CD4-positive, alpha-beta T cell (primary cell): ENCODE measurements around the gene TBC1D14. TPM values are rescaled to one million over a fixed set of nuclear protein-coding genes. Genes with fewer than 3 reads are reported as not detected.
"Not testable (repeated sequence)": the region's sequence is repeated elsewhere in the genome, so short reads cannot be mapped to it uniquely, and the experiment has no call there.

ENCODE experiments used
- ATAC-seq: fragments of 200-7000 bp; cut with Tn5 transposase; one replicate; pipeline ENCODE4 v1.10.0; 2022; ENCODE audit warnings: mild to moderate bottlenecking; ENCODE audit not compliant: poor library complexity
- CTCF ChIA-PET: fragments of 350-600 bp; sonication (Branson Sonifier 250); formaldehyde crosslinking; loops from one replicate; lab custom pipeline; 2021; ENCODE audit warnings: antibody characterized with exemption, inconsistent platforms; lab: Charles Lee
- POLR2A ChIA-PET: fragments of 350-600 bp; sonication (Branson Sonifier 250); formaldehyde crosslinking; loops from one replicate; lab custom pipeline; 2021; ENCODE audit warnings: antibody characterized with exemption, inconsistent platforms; lab: Charles Lee
- DNase-seq, 14 experiments: peaks; one replicate each; pipeline ENCODE4 v3.0.0-alpha.2; 2013 to 2020; ENCODE audit warnings: mixed read lengths in 2 of 14
- H3K27ac ChIP-seq, 2 donors: one replicate each; pipeline versions ENCODE4 v1.5.1 to v1.7.0; 2013; ENCODE audit warnings: low read length in 2 of 2, low read depth in 1 of 2, mild to moderate bottlenecking in 1 of 2
- H3K27me3 ChIP-seq, 2 experiments: 1 replicate in 1 of 2; 2 replicates in 1 of 2; pipeline versions ENCODE4 v1.6.1 to v1.7.0; 2013; ENCODE audit warnings: low read length in 2 of 2, control low read depth in 1 of 2, mild to moderate bottlenecking in 1 of 2, moderate library complexity in 1 of 2; ENCODE audit not compliant: insufficient read depth in 2 of 2, control insufficient read depth in 1 of 2
- H3K36me3 ChIP-seq: one replicate; pipeline ENCODE4 v1.6.1; 2013; ENCODE audit warnings: low read length, control low read depth; ENCODE audit not compliant: insufficient read depth
- H3K4me1 ChIP-seq: one replicate; pipeline ENCODE4 v1.6.1; 2013; ENCODE audit warnings: low read length, control low read depth; ENCODE audit not compliant: insufficient read depth
- H3K4me3 ChIP-seq: one replicate; pipeline ENCODE4 v1.5.1; 2013; ENCODE audit warnings: mild to moderate bottlenecking, low read length, moderate library complexity
- H3K9me3 ChIP-seq, 2 experiments: 1 replicate in 1 of 2; 2 replicates in 1 of 2; pipeline versions ENCODE4 v1.6.1 to v1.7.0; 2013; ENCODE audit warnings: low read length in 2 of 2, mild to moderate bottlenecking in 2 of 2, control low read depth in 1 of 2, moderate library complexity in 1 of 2; ENCODE audit not compliant: control insufficient read depth in 1 of 2, insufficient read depth in 1 of 2
- H3K27ac Mint-ChIP-seq: one replicate; pipeline ENCODE4 v1.8.0; 2020; ENCODE audit warnings: mixed read lengths
- H3K27me3 Mint-ChIP-seq: one replicate; pipeline ENCODE4 v1.8.0; 2021; ENCODE audit warnings: mixed read lengths
- H3K36me3 Mint-ChIP-seq: one replicate; pipeline ENCODE4 v1.8.0; 2021; ENCODE audit warnings: low read depth, mixed read lengths
- H3K4me1 Mint-ChIP-seq: one replicate; pipeline ENCODE4 v1.8.0; 2021; ENCODE audit warnings: low read depth, mixed read lengths
- H3K4me3 Mint-ChIP-seq: one replicate; pipeline ENCODE4 v1.8.0; 2020; ENCODE audit warnings: mild to moderate bottlenecking, mixed read lengths
- H3K9me3 Mint-ChIP-seq: one replicate; pipeline ENCODE4 v1.8.0; 2020; ENCODE audit warnings: mixed read lengths
- CTCF ChIP-seq: fragments of 200-600 bp; IDR thresholded peaks from one replicate; pipeline ENCODE4 v1.8.0; 2022; ENCODE audit warnings: antibody characterized with exemption, mild to moderate bottlenecking
- intact Hi-C, 2 experiments: fragments of 100-400 bp; cut with DNase I in 1 of 2; cut with micrococcal nuclease in 1 of 2; formaldehyde crosslinking; loops; one replicate each; pipeline versions ENCODE4 v1.15.1 to v1.9.0; 2023 to 2025; cut with DNase I, micrococcal nuclease
- total RNA-seq, 174 experiments: library from RNA in 2 of 174; stranded (reverse) in 2 of 174; gene quantifications; one replicate each; pipeline ENCODE4 v1.2.3 and lab custom pipeline; 2021 to 2026

TBC1D14 gene
- total RNA-seq, 2 experiments from 2014 or later = 31.2 to 34.1 TPM

- POLR2A ChIA-PET = interaction anchor here (0.6 to 7.0 kb wide), 12 partner anchors 12 to 237 kb away, joined by 3 to 78 read pairs (median 6); partner anchors contain the start of gene GRPEL1
- CTCF ChIA-PET = interaction anchor here (0.8 to 1.8 kb wide), 6 partner anchors 12 to 132 kb away, joined by 3 to 5 read pairs (median 4); partner anchors contain the start of gene TADA2B
- Mint-ChIP-seq H3K27ac (peak overlapping the region; percentile 90), H3K36me3 (no peaks in the 10 kb centered on the region), H3K27me3 (no peaks in the 10 kb centered on the region), H3K4me3 (peak overlapping the region; percentile 96), H3K9me3 (no peaks in the 10 kb centered on the region), H3K4me1 (peaks cover 64% of the 10 kb centered on the region)
- no peak overlapping the region for H3K27ac ChIP-seq
- intact Hi-C loops = loop anchor here in 1 of 2 experiments (5.0 kb wide), 1 partner anchor 61 kb away; no protein-coding TSS in a partner anchor
- no peaks in the 10 kb centered on the region for H3K27me3 ChIP-seq
- no peaks in the 10 kb centered on the region for H3K9me3 ChIP-seq
- H3K36me3 ChIP-seq = no peaks in the 10 kb centered on the region
- peaks cover 74% of the 10 kb centered on the region for H3K4me1 ChIP-seq
- ATAC-seq (no peak), DNase-seq (no peak)
- peak overlapping the region; percentile 91 for H3K4me3 ChIP-seq
- TF ChIP-seq CTCF = no peak
Measured at GRCh38 chr4:6910960-6911874, 1.6 kb downstream of the TBC1D14 start.

- Mint-ChIP-seq H3K4me3 (peak overlapping the region; percentile 96), H3K4me1 (peaks cover 71% of the 10 kb centered on the region), H3K27ac (peak overlapping the region; percentile 90)
- ChIA-PET CTCF (interaction anchor here (1.1 to 1.3 kb wide), 2 partner anchors 62 to 75 kb away, joined by 4 read pairs; no protein-coding TSS in a partner anchor), POLR2A (interaction anchor here (0.6 to 7.0 kb wide), 7 partner anchors 13 to 238 kb away, joined by 3 to 78 read pairs (median 7); a partner anchor contains a TSS)
- H3K9me3 ChIP-seq, DNase-seq, H3K27ac ChIP-seq, ATAC-seq, H3K36me3 Mint-ChIP-seq, H3K4me3 ChIP-seq, H3K9me3 Mint-ChIP-seq, H3K27me3 Mint-ChIP-seq, H3K36me3 ChIP-seq, H3K27me3 ChIP-seq: not testable (repeated sequence)
- intact Hi-C loops = loop anchor here in 1 of 2 experiments (5.0 kb wide), 1 partner anchor 60 kb away; no protein-coding TSS in a partner anchor
- peaks cover 81% of the 10 kb centered on the region for H3K4me1 ChIP-seq
Measured at GRCh38 chr4:6911917-6912316, 2.3 kb downstream of the TBC1D14 start.

- peaks cover 76% of the 10 kb centered on the region for H3K4me1 Mint-ChIP-seq
- TF ChIP-seq CTCF = no peak
Measured at GRCh38 chr4:6912441-6912840, 2.8 kb downstream of the TBC1D14 start.

More at GRCh38 chr4:6912441-6912840, 2.8 kb downstream of the TBC1D14 start:
- ChIA-PET CTCF (interaction anchor here (1.1 to 1.3 kb wide), 2 partner anchors 62 to 74 kb away, joined by 4 read pairs; no protein-coding TSS in a partner anchor), POLR2A (interaction anchor here (0.7 to 7.0 kb wide), 6 partner anchors 14 to 238 kb away, joined by 3 to 78 read pairs (median 12); a partner anchor contains a TSS)
- Histone ChIP-seq H3K36me3 (no peaks in the 10 kb centered on the region), H3K27me3 (no peaks in the 10 kb centered on the region), H3K27ac (no peak overlapping the region), H3K4me1 (peaks cover 86% of the 10 kb centered on the region), H3K4me3 (no peak overlapping the region), H3K9me3 (no peaks in the 10 kb centered on the region)
- Mint-ChIP-seq H3K36me3 (no peaks in the 10 kb centered on the region), H3K27me3 (no peaks in the 10 kb centered on the region), H3K4me3 (peak overlapping the region; percentile 87), H3K27ac (peak overlapping the region; percentile 52), H3K9me3 (no peaks in the 10 kb centered on the region)
- intact Hi-C loops = loop anchor here in 1 of 2 experiments (5.0 kb wide), 1 partner anchor 60 kb away; no protein-coding TSS in a partner anchor
- ATAC-seq (no peak), DNase-seq (peak in 1 of 14 experiments; percentile 17)
